Endothelial cell of umbilical vein (primary cell): ENCODE measurements around the gene PIRT. TPM values are rescaled to one million over a fixed set of nuclear protein-coding genes. Genes with fewer than 3 reads are reported as not detected.

Experiments used
- BruUV-seq: library from RNA; stranded (reverse); fragments of 400-500 nt; replicated peaks from 2 replicates; lab custom pipeline; 2021; lab: Mats Ljungman, UMichigan
- CTCF ChIA-PET: fragments of 300-600, 350-600 bp; sonication (Branson Sonifier 250); formaldehyde crosslinking; loops from one replicate; lab custom pipeline; 2021; ENCODE audit warnings: antibody characterized with exemption, inconsistent platforms; lab: Charles Lee
- POLR2A ChIA-PET: fragments of 300-600, 350-600 bp; sonication (Branson Sonifier 250); formaldehyde crosslinking; loops from one replicate; lab custom pipeline; 2021; ENCODE audit warnings: antibody characterized with exemption, inconsistent platforms; lab: Charles Lee
- DNase-seq: peaks from one replicate; pipeline ENCODE4 v3.0.0-alpha.2; 2011; ENCODE audit warnings: low read depth, low spot score
- FAIRE-seq: peaks from 2 replicates; lab custom pipeline; 2011; peaks lifted over from hg19 to GRCh38; lab: Jason Lieb, UNC
- H2AFZ ChIP-seq: 2 replicates; pipeline ENCODE4 v1.6.0; 2012; ENCODE audit warnings: low read depth, low read length, control low read depth, inconsistent platforms
- H3K27ac ChIP-seq: 2 replicates; pipeline ENCODE4 v1.5.1; 2011; ENCODE audit warnings: low read depth, mild to moderate bottlenecking, control low read depth, low read length, moderate library complexity; ENCODE audit not compliant: insufficient read depth
- H3K27me3 ChIP-seq, 2 experiments: 2 replicates each; pipeline versions ENCODE4 v1.6.0 to v1.6.1; 2011; ENCODE audit warnings: low read length in 2 of 2, mixed read lengths in 1 of 2; ENCODE audit not compliant: control insufficient read depth in 2 of 2, insufficient read depth in 2 of 2
- H3K36me3 ChIP-seq, 2 experiments: 2 replicates in 1 of 2; 3 replicates in 1 of 2; pipeline ENCODE4 v1.5.1; 2011; ENCODE audit warnings: low read length in 2 of 2, mild to moderate bottlenecking in 1 of 2, moderate library complexity in 1 of 2; ENCODE audit not compliant: control insufficient read depth in 2 of 2, insufficient read depth in 2 of 2; ENCODE audit errors: extremely low read depth in 1 of 2
- H3K4me1 ChIP-seq: 3 replicates; pipeline ENCODE4 v1.5.1; 2011; ENCODE audit warnings: mild to moderate bottlenecking, low read length; ENCODE audit not compliant: control insufficient read depth, insufficient read depth; ENCODE audit errors: extremely low read depth
- H3K4me2 ChIP-seq: 2 replicates; pipeline ENCODE4 v1.6.1; 2011; ENCODE audit warnings: low read length, control low read depth, mixed read lengths; ENCODE audit not compliant: insufficient read depth
- H3K4me3 ChIP-seq, 3 experiments: fragments of 200-600 bp in 1 of 3; sonication (generic), shearing (Covaris generic) in 1 of 3; replicated peaks in 1 of 3; 2 replicates each; pipeline ENCODE4 v1.5.1; 2011 to 2016; ENCODE audit warnings: control low read depth in 3 of 3, low read length in 3 of 3, mild to moderate bottlenecking in 2 of 3, inconsistent platforms in 1 of 3, low read depth in 1 of 3, moderate library complexity in 1 of 3; ENCODE audit not compliant: insufficient read depth in 1 of 3
- H3K79me2 ChIP-seq: 2 replicates; pipeline ENCODE4 v1.6.0; 2012; ENCODE audit warnings: low read length, inconsistent platforms; ENCODE audit not compliant: control insufficient read depth, insufficient read depth
- H3K9ac ChIP-seq: replicated peaks from 2 replicates; pipeline ENCODE3; 2011; ENCODE audit warnings: low read length, control low read depth; ENCODE audit not compliant: insufficient read depth; ENCODE audit errors: extremely low read depth
- H3K9me1 ChIP-seq: replicated peaks from 3 replicates; pipeline ENCODE4 v1.6.0; 2011; ENCODE audit warnings: mild to moderate bottlenecking, low read length; ENCODE audit not compliant: control insufficient read depth, insufficient read depth; ENCODE audit errors: extremely low read depth
- H3K9me3 ChIP-seq: replicated peaks from 2 replicates; pipeline ENCODE4 v1.5.1; 2012; ENCODE audit warnings: low read length, inconsistent platforms; ENCODE audit not compliant: control insufficient read depth, insufficient read depth
- H4K20me1 ChIP-seq: replicated peaks from 2 replicates; pipeline ENCODE3; 2011; ENCODE audit warnings: mild to moderate bottlenecking, low read length; ENCODE audit not compliant: control insufficient read depth, insufficient read depth; ENCODE audit errors: extremely low read depth
- CTCF ChIP-seq, 2 donors: IDR thresholded peaks; 1 replicate in 1 of 2; 2 replicates in 1 of 2; pipeline ENCODE4 v1.5.1; 2011; ENCODE audit warnings: low read length in 2 of 2, mild to moderate bottlenecking in 2 of 2, moderate library complexity in 2 of 2, control low read depth in 1 of 2, inconsistent platforms in 1 of 2, low read depth in 1 of 2; ENCODE audit not compliant: insufficient read depth in 1 of 2; ENCODE audit errors: extremely low read depth in 1 of 2
- EZH2 ChIP-seq: IDR thresholded peaks from 2 replicates; pipeline ENCODE4 v1.6.1; 2012; ENCODE audit warnings: borderline replicate concordance, low read depth, mild to moderate bottlenecking, moderate library complexity, low read length, inconsistent platforms; ENCODE audit not compliant: severe bottlenecking
- FOS ChIP-seq: IDR thresholded peaks from 2 replicates; pipeline ENCODE4 v1.6.1; 2011; ENCODE audit warnings: mild to moderate bottlenecking, low read length, moderate library complexity, borderline replicate concordance; ENCODE audit not compliant: insufficient read depth
- GATA2 ChIP-seq: IDR thresholded peaks from 2 replicates; pipeline ENCODE4 v1.7.0; 2011; ENCODE audit warnings: low read depth, mild to moderate bottlenecking, moderate library complexity, mixed read lengths, low read length; ENCODE audit not compliant: insufficient read length, insufficient read depth
- JUN ChIP-seq: IDR thresholded peaks from 2 replicates; pipeline ENCODE4 v1.6.1; 2011; ENCODE audit warnings: borderline replicate concordance, low read depth; ENCODE audit not compliant: insufficient read length, insufficient read depth
- MAX ChIP-seq: IDR thresholded peaks from 2 replicates; pipeline ENCODE4 v1.6.1; 2011; ENCODE audit not compliant: insufficient read depth, insufficient read length
- MYC ChIP-seq: IDR thresholded peaks from one replicate; pipeline ENCODE4 v1.6.1; 2011; ENCODE audit warnings: mild to moderate bottlenecking, low read depth, low read length
- POLR2A ChIP-seq: IDR thresholded peaks from 2 replicates; pipeline ENCODE4 v1.6.1; 2012; ENCODE audit warnings: low read depth, mild to moderate bottlenecking, control low read depth, low read length
- POLR2AphosphoS5 ChIP-seq: IDR thresholded peaks from 2 replicates; pipeline ENCODE4 v1.6.1; 2012; ENCODE audit warnings: low read depth, mild to moderate bottlenecking, control low read depth, low read length, moderate library complexity; ENCODE audit not compliant: insufficient read depth
- dilution Hi-C: fragments of 300-500 bp; cut with MboI; formaldehyde crosslinking; loops from one replicate; pipeline ENCODE4 v1.15.0; 2019; ENCODE audit warnings: low sequenced_read_pairs; ENCODE audit not compliant: extremely low pct_ligation_motif_present
- intact Hi-C: fragments of 100-400 bp; cut with micrococcal nuclease; formaldehyde crosslinking; loops from one replicate; pipeline ENCODE4 v1.10.0; 2022
- polyA plus RNA-seq, 4 experiments: library from polyadenylated mRNA; depleted of rRNA in 3 of 4; stranded (reverse) in 3 of 4; unstranded in 1 of 4; fragments of >200 nt; gene quantifications; 2 replicates each; pipeline versions ENCODE4 v1.2.1 to v1.2.3, GENCODE V29; 2011 to 2012; ENCODE audit warnings: missing spikeins in 1 of 4
- total RNA-seq: library from RNA; stranded (reverse); gene quantifications from 2 replicates; pipeline ENCODE4 v1.2.3, GENCODE V29; 2021

PIRT gene
- total and polyA plus RNA-seq, 2 donors (not counting 3 experiments of a cell fraction or from before 2014, with no cell fraction given): not detected

GRCh38 chr17:10809605-10810004 lies 28.3 kb downstream of the PIRT start:
- DNase-seq (no peak), FAIRE-seq (no peak)
- no peak for TF ChIP-seq MYC
- no peak for TF ChIP-seq EZH2
- no peak for TF ChIP-seq MAX
- no peak for TF ChIP-seq FOS
- no peak for TF ChIP-seq POLR2AphosphoS5
- TF ChIP-seq POLR2A: no peak
- no peak for TF ChIP-seq CTCF (IDR thresholded peaks at IDR 0.05; ENCODE audit: extremely low read depth in 1 of 2, insufficient read depth in 1 of 2, low read depth in 1 of 2, low read length in 2 of 2)
- no peak for TF ChIP-seq GATA2
- TF ChIP-seq JUN: no peak
- dilution Hi-C loops (no loop called here), intact Hi-C loops (no loop called here)
- no TSS peak for BruUV-seq
- H3K9ac ChIP-seq: no peak overlapping the region
- no peak overlapping the region for H3K4me2 ChIP-seq
- no peak overlapping the region for H3K27ac ChIP-seq
- H3K27me3 ChIP-seq: no peaks in the 10 kb centered on the region
- H3K4me3 ChIP-seq: no peak overlapping the region
- H3K4me1 ChIP-seq: no peaks in the 10 kb centered on the region
- CTCF ChIA-PET: no interaction called here
- H3K9me3 ChIP-seq: no peaks in the 10 kb centered on the region
- POLR2A ChIA-PET: no interaction called here
- H4K20me1 ChIP-seq: no peaks in the 10 kb centered on the region
- no peaks in the 10 kb centered on the region for H3K9me1 ChIP-seq
- no peak overlapping the region for H2AFZ ChIP-seq
- H3K79me2 ChIP-seq: no peaks in the 10 kb centered on the region
- H3K36me3 ChIP-seq: no peaks in the 10 kb centered on the region
